K562 (cell line): ENCODE data around the gene LRFN4. TPM values are rescaled to one million over a fixed set of nuclear protein-coding genes. Genes with fewer than 3 reads are reported as not detected.
A peak's percentile ranks its signal among the peaks of the same experiment; 100 is the strongest.

Source experiments
- ATAC-seq: fragments of 200-7000 bp; cut with Tn5 transposase; 3 replicates; pipeline ENCODE4 v1.9.1; 2020; ENCODE audit warnings: moderate library complexity
- BruUV-seq: library from RNA; stranded (reverse); fragments of 400-500 nt; replicated peaks from 2 replicates; lab custom pipeline; 2021; lab: Mats Ljungman, UMichigan
- CTCF ChIA-PET: fragments of 300-600 bp; formaldehyde crosslinking; extraction: SDS; loops from one replicate; lab custom pipeline; 2021; ENCODE audit warnings: low intra/inter-chr PET ratio; lab: Yijun Ruan, JAX
- POLR2A ChIA-PET: fragments of 300-600, 350-650 bp; sonication (Branson Sonifier 250); formaldehyde crosslinking; extraction: SDS; loops from one replicate; lab custom pipeline; 2021; ENCODE audit warnings: antibody characterized with exemption, inconsistent platforms; lab: Yijun Ruan, JAX
- DNase-seq, 4 experiments: peaks; one replicate each; pipeline versions ENCODE4 v3.0.0 to v3.0.0-alpha.2; 2011 to 2018; ENCODE audit warnings: low spot score in 3 of 4, mixed read lengths in 3 of 4; ENCODE audit errors: extremely low read depth in 1 of 4
- FAIRE-seq: peaks from 2 replicates; lab custom pipeline; 2011; peaks lifted over from hg19 to GRCh38; lab: Jason Lieb, UNC
- H2AFZ ChIP-seq: 2 replicates; pipeline ENCODE4 v1.6.0; 2011; ENCODE audit warnings: low read depth, low read length, control low read depth, inconsistent platforms
- H3K27ac ChIP-seq: fragments of 200-600 bp; 3 replicates; pipeline ENCODE4 v1.8.0; 2011; ENCODE audit warnings: low read depth, mild to moderate bottlenecking, control low read depth, inconsistent platforms, low read length, moderate library complexity, mixed read lengths; ENCODE audit errors: extremely low read depth
- H3K27me3 ChIP-seq, 2 experiments: fragments of 300-600 bp in 1 of 2; 2 replicates in 1 of 2; 3 replicates in 1 of 2; pipeline versions ENCODE4 v1.6.0 to v1.8.0; 2011; ENCODE audit warnings: inconsistent platforms in 2 of 2, low read length in 2 of 2, mild to moderate bottlenecking in 1 of 2, mixed read lengths in 1 of 2, moderate library complexity in 1 of 2; ENCODE audit not compliant: control insufficient read depth in 2 of 2, insufficient read depth in 2 of 2
- H3K36me3 ChIP-seq: fragments of 300-600 bp; 3 replicates; pipeline ENCODE4 v1.8.0; 2011; ENCODE audit warnings: mild to moderate bottlenecking, low read length, inconsistent platforms; ENCODE audit not compliant: control insufficient read depth, insufficient read depth
- H3K4me1 ChIP-seq, 2 experiments: fragments of 200-600 bp in 1 of 2; replicated peaks in 1 of 2; 2 replicates in 1 of 2; 3 replicates in 1 of 2; pipeline versions ENCODE4 v1.5.1 to v1.8.0; 2011; ENCODE audit warnings: inconsistent platforms in 2 of 2, low read length in 2 of 2, mild to moderate bottlenecking in 1 of 2, mixed read lengths in 1 of 2, moderate library complexity in 1 of 2; ENCODE audit not compliant: control insufficient read depth in 2 of 2, insufficient read depth in 2 of 2
- H3K4me2 ChIP-seq: 2 replicates; pipeline ENCODE4 v1.6.1; 2011; ENCODE audit warnings: low read length, control low read depth, inconsistent platforms, mixed read lengths; ENCODE audit not compliant: insufficient read depth
- H3K4me3 ChIP-seq: fragments of 200-600 bp; sonication (generic), shearing (Covaris generic); 2 replicates; pipeline ENCODE4 v1.5.1; 2016; ENCODE audit warnings: control low read depth, inconsistent platforms
- H3K79me2 ChIP-seq: fragments of 200-600 bp; 3 replicates; pipeline ENCODE4 v1.8.0; 2011; ENCODE audit warnings: low read length, inconsistent platforms; ENCODE audit not compliant: control insufficient read depth, insufficient read depth
- H3K9ac ChIP-seq, 2 experiments: 2 replicates each; pipeline versions ENCODE4 v1.6.0 to v1.6.1; 2011; ENCODE audit warnings: low read depth in 2 of 2, low read length in 2 of 2, control low read depth in 1 of 2, inconsistent platforms in 1 of 2, mild to moderate bottlenecking in 1 of 2, mixed read lengths in 1 of 2; ENCODE audit not compliant: insufficient read depth in 1 of 2
- H3K9me1 ChIP-seq: one replicate; pipeline ENCODE4 v1.6.0; 2011; ENCODE audit warnings: inconsistent platforms, mild to moderate bottlenecking, low read length, moderate library complexity; ENCODE audit not compliant: control insufficient read depth, insufficient read depth
- H3K9me3 ChIP-seq: replicated peaks from 2 replicates; pipeline ENCODE4 v1.5.1; 2011; ENCODE audit warnings: low read depth, low read length, inconsistent platforms; ENCODE audit not compliant: control insufficient read depth, insufficient read depth
- H4K20me1 ChIP-seq: replicated peaks from 2 replicates; pipeline ENCODE4 v1.6.1; 2011; ENCODE audit warnings: low read length, inconsistent platforms, mixed read lengths; ENCODE audit not compliant: control insufficient read depth, insufficient read depth
- CGGBP1 ChIP-seq: fragments of 250-450 bp; sonication (Bioruptor Pico); IDR thresholded peaks from 2 replicates; pipeline ENCODE4 v1.9.0; 2021; ENCODE audit warnings: mild to moderate bottlenecking
- GTF2B ChIP-seq: IDR thresholded peaks from 2 replicates; pipeline ENCODE4 v1.6.1; 2011; ENCODE audit not compliant: insufficient read length; ENCODE audit errors: extremely low read depth
- MAFF ChIP-seq: IDR thresholded peaks from 2 replicates; pipeline ENCODE4 v1.6.1; 2012; ENCODE audit warnings: low read length, improper control_type of control experiment
- MYBL2 ChIP-seq, 2 experiments: fragments of 450-650 bp in 1 of 2; sonication (generic) in 1 of 2; formaldehyde crosslinking in 1 of 2; IDR thresholded peaks; 2 replicates each; pipeline versions ENCODE4 v1.6.1 to v1.8.1; 2017 to 2022; ENCODE audit warnings: borderline replicate concordance in 1 of 2, inconsistent platforms in 1 of 2, low read depth in 1 of 2, mild to moderate bottlenecking in 1 of 2, missing genetic modification reagents in 1 of 2, moderate library complexity in 1 of 2
- NR2C1 ChIP-seq, 2 experiments: fragments of 450-650 bp; IDR thresholded peaks; 2 replicates each; pipeline ENCODE4 v1.6.1; 2017; ENCODE audit warnings: mild to moderate bottlenecking in 2 of 2, antibody characterized with exemption in 1 of 2, inconsistent platforms in 1 of 2, missing compliant biosample characterization in 1 of 2, missing genetic modification characterization in 1 of 2
- PBX2 ChIP-seq, 2 experiments: IDR thresholded peaks in 1 of 2; conservative IDR thresholded peaks in 1 of 2; 2 replicates each; pipeline ENCODE4 v1.6.1; 2016; ENCODE audit warnings: low read depth in 2 of 2, mild to moderate bottlenecking in 1 of 2, missing compliant biosample characterization in 1 of 2, missing genetic modification characterization in 1 of 2, moderate library complexity in 1 of 2
- PKNOX1 ChIP-seq: fragments of 450-650 bp; IDR thresholded peaks from 2 replicates; pipeline ENCODE4 v1.6.1; 2016
- SNIP1 ChIP-seq: fragments of 450-650 bp; IDR thresholded peaks from 2 replicates; pipeline ENCODE4 v1.7.1; 2017; ENCODE audit warnings: low read depth, mild to moderate bottlenecking
- TBP ChIP-seq: optimal IDR thresholded peaks from 2 replicates; pipeline ENCODE3; 2011; ENCODE audit warnings: low read depth, low read length, improper control_type of control experiment
- XRCC4 ChIP-seq: IDR thresholded peaks from one replicate; pipeline ENCODE4 v1.6.1; 2011; ENCODE audit not compliant: insufficient read depth, insufficient read length; ENCODE audit errors: extremely low read depth
- ZNF217 ChIP-seq: sonication (generic); formaldehyde crosslinking; IDR thresholded peaks from 2 replicates; pipeline ENCODE4 v1.8.0; 2022; ENCODE audit warnings: mild to moderate bottlenecking, missing genetic modification reagents
- ZNF277 ChIP-seq: fragments of 250-450 bp; sonication (Bioruptor Pico); IDR thresholded peaks from 2 replicates; pipeline ENCODE4 v1.8.0; 2022; ENCODE audit warnings: inconsistent platforms, mild to moderate bottlenecking, moderate library complexity, borderline replicate concordance
- ZNF778 ChIP-seq: fragments of 450-650 bp; formaldehyde crosslinking; IDR thresholded peaks from 2 replicates; pipeline ENCODE4 v1.4.0; 2020; ENCODE audit warnings: mild to moderate bottlenecking, moderate library complexity
- ZSCAN29 ChIP-seq: fragments of 450-650 bp; IDR thresholded peaks from 2 replicates; pipeline ENCODE4 v1.6.1; 2017
- WGBS: fragments of 100-300 bp; shearing (Covaris generic); methylation state at CpG from one replicate; pipeline ENCODE4 v1.1.6; 2016; ENCODE audit warnings: low coverage, mixed read lengths; ENCODE audit not compliant: insufficient coverage; ENCODE audit errors: missing lambda C conversion rate; 5-methylcytosine and 5-hydroxymethylcytosine counted together
- in situ Hi-C: fragments of 300-500 bp; cut with MboI; formaldehyde crosslinking; loops from 4 replicates; pipeline ENCODE4 v1.15.0; 2018; ENCODE audit warnings: inconsistent platforms, mixed read lengths
- intact Hi-C: fragments of 100-400 bp; cut with micrococcal nuclease; formaldehyde crosslinking; loops from 2 replicates; pipeline ENCODE4 v1.14.2; 2022
- polyA plus RNA-seq, 8 experiments: library from polyadenylated mRNA; depleted of rRNA in 4 of 8; stranded (reverse) in 5 of 8; unstranded in 3 of 8; fragments of >200 nt; fragmentation: Nextera tagmentation in 2 of 8; fragmentation: Illumina TruSeq in 1 of 8; extraction: Ambion mirVana in 2 of 8; extraction: Trizol in 1 of 8; gene quantifications; 2 replicates each; pipeline versions ENCODE4 v1.2.1 to v1.2.3, GENCODE V29; 2011 to 2014; ENCODE audit warnings: inconsistent platforms in 1 of 8, missing spikeins in 1 of 8
- total RNA-seq, 7 experiments: library from RNA; depleted of rRNA in 6 of 7; stranded (reverse); fragments of >200 nt in 6 of 7; fragmentation: Illumina TruSeq in 2 of 7; extraction: Trizol in 2 of 7; gene quantifications; 2 replicates each; pipeline versions ENCODE4 v1.2.1 to v1.2.3, GENCODE V29; 2011 to 2021; ENCODE audit warnings: low replicate concordance in 1 of 7

The LRFN4 gene
- total and polyA plus RNA-seq, 9 of the 15 experiments (the other 6 are each of a cell fraction or from before 2014, with no cell fraction given) = 0.10 to 60.1 (median 6.7) TPM

GRCh38 chr11:66868082-66868725 is 11.3 kb downstream of the LRFN4 start:
- Histone ChIP-seq H3K9me3 (no peaks in the 10 kb centered on the region), H3K4me1 (peaks cover 10 to 68% of the 10 kb centered on the region in 2 experiments; a peak in 4 of 5 replicates), H3K4me3 (no peak overlapping the region), H3K27ac (no peak overlapping the region; the same call in 2 of the 3 replicates), H3K36me3 (peaks cover 20% of the 10 kb centered on the region; the same call in 2 of the 3 replicates), H3K79me2 (no peaks in the 10 kb centered on the region), H2AFZ (no peak overlapping the region), H3K9ac (peak overlapping the region; percentile 17 to 72; a peak in 1 of 4 replicates), H3K9me1 (no peaks in the 10 kb centered on the region), H4K20me1 (0 out of 2 replicates have a peak, but pooled peaks cover 3% of the 10 kb centered on the region), H3K27me3 (no peaks in the 10 kb centered on the region), H3K4me2 (no peak overlapping the region)
- ATAC-seq = peak; percentile 35
- in situ Hi-C loops (no loop called here), intact Hi-C loops (no loop called here)
- 69% methylated on average over 13 of the region's 13 CpGs for WGBS
- POLR2A ChIA-PET = interaction anchor here (0.7 to 0.8 kb wide), 2 partner anchors 12 to 40 kb away, joined by 3 to 7 read pairs; no protein-coding TSS in a partner anchor
- TSS peak; percentile 98 for BruUV-seq
- DNase-seq = peak in 1 of 4 experiments; percentile 37
- FAIRE-seq = peak; percentile 32
- CTCF ChIA-PET = interaction anchor here (0.7 to 1.5 kb wide), 2 partner anchors 35 to 460 kb away, joined by 3 to 4 read pairs; no protein-coding TSS in a partner anchor
- TF ChIP-seq PBX2 (CRISPR knock-in tag; IDR thresholded peaks at IDR 0.05; ENCODE audit: low read depth) = no peak
- TF ChIP-seq PBX2 (tag; conservative IDR thresholded peaks at IDR 0.05; ENCODE audit: low read depth) = 0 out of 2 replicates have a peak, but pooled peaks have one; percentile 22
- TF ChIP-seq MYBL2 (IDR thresholded peaks at IDR 0.05; ENCODE audit: low read depth) = no peak
- no peak for TF ChIP-seq MYBL2 (CRISPR knock-in tag; IDR thresholded peaks at IDR 0.05; ENCODE audit: borderline replicate concordance)
- TF ChIP-seq MAFF = no peak
- TF ChIP-seq TBP = peak; percentile 94
- peak; percentile 87 for TF ChIP-seq GTF2B
- TF ChIP-seq CGGBP1 = peak; percentile 69; the same call in 1 of the 2 replicates
- TF ChIP-seq SNIP1 = no peak
- no peak for TF ChIP-seq ZNF277 (CRISPR knock-in tag)
- no peak for TF ChIP-seq ZNF217 (CRISPR knock-in tag)
- no peak for TF ChIP-seq XRCC4
- no peak for TF ChIP-seq ZNF778 (CRISPR knock-in tag)
- no peak for TF ChIP-seq ZSCAN29
- no peak for TF ChIP-seq NR2C1 (IDR thresholded peaks at IDR 0.05)
- TF ChIP-seq NR2C1 (tag; IDR thresholded peaks at IDR 0.05) = no peak
- TF ChIP-seq PKNOX1 = peak; percentile 78
